Measurements from ENCODE around the gene TRIM41.

The TRIM41 gene

DNA sequence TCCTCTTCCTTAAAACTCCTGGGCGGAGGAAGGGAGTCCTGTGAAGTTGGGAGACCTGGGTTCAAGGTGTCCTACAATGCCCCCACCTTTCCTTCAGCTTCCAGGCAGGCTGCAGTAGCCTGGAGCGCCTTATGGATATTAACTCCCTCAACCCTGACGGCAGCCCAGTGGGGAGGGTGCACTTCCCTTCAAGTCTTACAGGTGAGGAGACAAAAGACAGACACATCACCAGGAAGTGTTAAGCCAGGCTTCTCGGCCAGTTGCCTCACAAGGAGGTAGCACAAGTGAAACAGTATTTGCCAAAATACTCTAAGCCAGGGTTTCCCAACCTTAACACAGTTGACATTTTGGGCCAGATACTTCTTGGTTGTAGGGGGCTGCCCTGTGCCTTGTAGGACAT lies 22.3 kb upstream of the TRIM41 start:
- TF ChIP-seq, protein P1, sequence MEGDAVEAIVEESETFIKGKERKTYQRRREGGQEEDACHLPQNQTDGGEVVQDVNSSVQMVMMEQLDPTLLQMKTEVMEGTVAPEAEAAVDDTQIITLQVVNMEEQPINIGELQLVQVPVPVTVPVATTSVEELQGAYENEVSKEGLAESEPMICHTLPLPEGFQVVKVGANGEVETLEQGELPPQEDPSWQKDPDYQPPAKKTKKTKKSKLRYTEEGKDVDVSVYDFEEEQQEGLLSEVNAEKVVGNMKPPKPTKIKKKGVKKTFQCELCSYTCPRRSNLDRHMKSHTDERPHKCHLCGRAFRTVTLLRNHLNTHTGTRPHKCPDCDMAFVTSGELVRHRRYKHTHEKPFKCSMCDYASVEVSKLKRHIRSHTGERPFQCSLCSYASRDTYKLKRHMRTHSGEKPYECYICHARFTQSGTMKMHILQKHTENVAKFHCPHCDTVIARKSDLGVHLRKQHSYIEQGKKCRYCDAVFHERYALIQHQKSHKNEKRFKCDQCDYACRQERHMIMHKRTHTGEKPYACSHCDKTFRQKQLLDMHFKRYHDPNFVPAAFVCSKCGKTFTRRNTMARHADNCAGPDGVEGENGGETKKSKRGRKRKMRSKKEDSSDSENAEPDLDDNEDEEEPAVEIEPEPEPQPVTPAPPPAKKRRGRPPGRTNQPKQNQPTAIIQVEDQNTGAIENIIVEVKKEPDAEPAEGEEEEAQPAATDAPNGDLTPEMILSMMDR (IDR thresholded peaks at IDR 0.05; ENCODE audit: low read length, missing control alignments), result no peak
- H3K4me3 ChIP-seq (replicated peaks; ENCODE audit: low read depth, low read length), result no peak overlapping the region

DNA sequence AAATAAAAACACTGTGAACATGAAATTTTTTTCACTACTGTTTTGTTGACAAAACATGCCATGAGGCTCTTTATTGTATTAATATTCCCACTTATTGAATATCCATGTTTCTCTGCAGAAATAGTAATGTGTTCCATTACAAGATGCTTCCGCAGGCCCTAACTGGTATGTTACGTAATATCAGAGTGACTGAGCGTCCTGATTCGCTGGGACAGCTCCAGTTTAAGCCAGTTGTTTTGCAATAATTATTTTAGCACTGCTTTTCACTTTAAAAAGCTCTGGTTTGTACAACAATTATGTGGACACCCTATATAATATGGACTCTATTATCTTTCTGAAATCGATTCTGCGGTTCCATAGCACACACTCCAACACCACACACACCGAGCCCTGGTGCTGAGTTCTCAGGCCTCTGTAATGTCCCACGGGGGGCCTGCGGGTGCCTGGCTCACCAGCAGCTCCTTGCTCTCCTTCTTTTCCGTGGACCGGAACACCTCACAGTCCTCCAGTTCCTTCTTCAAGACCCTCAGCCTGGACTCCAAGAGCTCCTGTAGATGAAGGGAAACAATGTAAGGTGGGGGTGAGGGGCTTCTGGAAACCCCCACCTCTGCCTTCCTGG lies 19.9 kb upstream of the TRIM41 start:
- TF ChIP-seq, protein P1 (IDR thresholded peaks at IDR 0.05; ENCODE audit: low read length, missing control alignments), result no peak
- H3K4me3 ChIP-seq (replicated peaks; ENCODE audit: low read depth, low read length), result no peak overlapping the region

More for the DNA sequence above, 22.3 kb upstream of the TRIM41 start:
- DNase-seq (ENCODE audit: low read depth), result no peak

DNA sequence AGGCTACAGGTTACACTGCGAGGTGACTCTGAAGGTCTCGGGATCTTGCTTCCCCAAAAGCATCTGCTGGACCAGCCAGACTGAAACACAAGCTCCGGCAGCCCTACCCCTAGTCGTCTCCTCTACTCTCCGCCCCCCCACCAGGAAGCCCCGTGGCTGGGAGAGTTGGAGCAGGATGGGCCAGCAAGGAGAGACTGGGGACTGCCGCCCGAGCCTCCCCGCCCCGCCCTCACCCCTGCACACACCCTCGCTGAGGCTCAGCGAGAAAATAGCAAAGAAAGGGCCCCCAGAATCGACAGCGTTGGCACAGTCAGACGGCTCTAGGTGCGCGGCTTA lies 19.3 kb upstream of the TRIM41 start:
- H3K4me3 ChIP-seq (replicated peaks; ENCODE audit: low read depth, low read length), result peak overlapping the region; percentile 50
- TF ChIP-seq, protein P1 (IDR thresholded peaks at IDR 0.05; ENCODE audit: low read length, missing control alignments), result no peak
- no peak for DNase-seq (ENCODE audit: low read depth)

More for the DNA sequence above, 19.9 kb upstream of the TRIM41 start:
- DNase-seq (ENCODE audit: low read depth), result peak; percentile 70

DNA sequence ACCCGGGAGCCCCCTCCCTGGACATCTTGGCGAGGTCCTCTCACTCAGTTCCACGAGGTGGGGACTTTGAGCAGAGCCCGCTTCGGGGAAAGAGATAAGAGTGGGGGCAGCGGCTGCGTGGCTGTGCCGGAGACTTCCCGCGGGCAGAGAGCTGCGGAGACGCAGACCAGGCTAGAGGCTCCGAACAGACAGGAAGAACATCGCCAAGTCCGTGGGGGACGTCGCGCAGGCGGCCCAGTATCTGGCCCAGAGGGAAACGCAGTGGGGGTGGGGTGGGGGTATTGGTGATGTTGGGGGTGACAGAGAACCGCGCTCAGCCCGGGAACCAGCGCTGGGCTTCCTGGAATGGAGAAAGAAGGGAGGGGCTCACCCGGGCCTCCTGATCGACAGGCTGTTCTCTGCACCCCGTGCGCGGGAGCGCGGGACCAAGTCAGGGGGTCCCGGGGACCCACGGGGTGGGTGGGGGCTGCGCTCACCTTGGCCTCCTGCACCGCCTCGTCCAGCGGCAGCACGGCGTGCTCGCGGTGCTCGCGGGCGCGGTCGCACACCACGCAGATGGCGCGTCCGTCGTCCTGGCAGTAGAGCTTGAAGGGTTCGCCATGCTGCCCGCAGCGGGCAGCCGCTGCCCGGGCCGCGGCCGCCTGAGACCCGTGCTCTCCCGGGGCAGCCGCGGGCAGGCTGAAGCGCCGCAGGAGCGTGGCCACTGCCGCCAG lies 18.8 kb upstream of the TRIM41 start:
- no peak for DNase-seq (ENCODE audit: low read depth)
- peak overlapping the region; percentile 50 for H3K4me3 ChIP-seq (replicated peaks; ENCODE audit: low read depth, low read length)
- TF ChIP-seq, protein P1 (IDR thresholded peaks at IDR 0.05; ENCODE audit: low read length, missing control alignments), result no peak

DNA sequence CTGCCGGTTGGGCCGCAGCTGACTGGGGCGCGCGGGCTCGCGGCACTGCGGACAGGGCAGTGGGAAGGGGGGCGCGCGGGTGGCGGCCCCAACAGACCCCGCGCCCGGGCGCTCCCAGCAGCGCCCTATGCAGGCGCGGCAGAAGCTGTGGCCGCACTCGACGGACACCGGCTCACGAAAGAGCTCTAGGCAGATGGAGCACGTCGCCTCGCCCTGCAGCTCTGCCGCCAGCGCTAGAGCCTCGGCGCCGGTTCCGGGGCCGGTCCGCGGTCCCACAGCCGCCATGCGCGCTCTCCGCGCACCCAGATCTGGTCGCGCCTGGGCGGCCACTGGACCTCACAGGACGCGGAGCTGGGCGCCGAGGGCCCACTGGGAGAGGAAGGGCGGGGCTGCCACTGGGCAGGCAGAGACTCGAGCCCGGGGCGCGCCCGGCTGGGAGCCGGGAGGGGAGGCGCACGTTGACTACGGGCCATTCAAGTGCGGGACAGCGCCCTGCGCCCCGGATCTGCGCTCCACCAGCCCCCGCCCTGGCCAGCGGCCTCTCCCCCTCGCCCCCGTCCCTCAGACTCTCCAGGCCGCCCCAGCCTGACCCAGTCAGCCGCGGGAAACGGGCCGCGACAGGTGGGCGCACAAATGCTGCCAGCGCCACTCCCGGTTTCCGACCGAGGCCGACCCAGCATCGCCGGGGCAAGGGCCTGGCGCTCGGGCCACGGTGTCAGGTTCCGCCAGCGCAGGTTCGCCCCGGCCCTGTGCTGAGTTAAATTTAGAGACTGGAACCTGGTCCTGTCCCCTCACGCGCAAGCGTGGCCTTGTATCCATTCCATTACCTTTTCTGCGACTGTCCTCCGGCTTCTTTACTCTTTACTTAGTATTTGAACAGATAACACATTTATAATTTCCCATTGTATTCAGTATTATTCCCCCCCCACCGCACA lies 18.0 kb upstream of the TRIM41 start, which contains the start of gene TRIM7:
Gene TRIM7 (minus strand): TSS at position 371 of the 935 bp plus-strand sequence. CDS start 86 bp downstream, at position 285.
- no peak for DNase-seq (ENCODE audit: low read depth)
- TF ChIP-seq, protein P1 (IDR thresholded peaks at IDR 0.05; ENCODE audit: low read length, missing control alignments), result no peak
- H3K4me3 ChIP-seq (replicated peaks; ENCODE audit: low read depth, low read length), result peak within 1 kb of the TSS; percentile 50

DNA sequence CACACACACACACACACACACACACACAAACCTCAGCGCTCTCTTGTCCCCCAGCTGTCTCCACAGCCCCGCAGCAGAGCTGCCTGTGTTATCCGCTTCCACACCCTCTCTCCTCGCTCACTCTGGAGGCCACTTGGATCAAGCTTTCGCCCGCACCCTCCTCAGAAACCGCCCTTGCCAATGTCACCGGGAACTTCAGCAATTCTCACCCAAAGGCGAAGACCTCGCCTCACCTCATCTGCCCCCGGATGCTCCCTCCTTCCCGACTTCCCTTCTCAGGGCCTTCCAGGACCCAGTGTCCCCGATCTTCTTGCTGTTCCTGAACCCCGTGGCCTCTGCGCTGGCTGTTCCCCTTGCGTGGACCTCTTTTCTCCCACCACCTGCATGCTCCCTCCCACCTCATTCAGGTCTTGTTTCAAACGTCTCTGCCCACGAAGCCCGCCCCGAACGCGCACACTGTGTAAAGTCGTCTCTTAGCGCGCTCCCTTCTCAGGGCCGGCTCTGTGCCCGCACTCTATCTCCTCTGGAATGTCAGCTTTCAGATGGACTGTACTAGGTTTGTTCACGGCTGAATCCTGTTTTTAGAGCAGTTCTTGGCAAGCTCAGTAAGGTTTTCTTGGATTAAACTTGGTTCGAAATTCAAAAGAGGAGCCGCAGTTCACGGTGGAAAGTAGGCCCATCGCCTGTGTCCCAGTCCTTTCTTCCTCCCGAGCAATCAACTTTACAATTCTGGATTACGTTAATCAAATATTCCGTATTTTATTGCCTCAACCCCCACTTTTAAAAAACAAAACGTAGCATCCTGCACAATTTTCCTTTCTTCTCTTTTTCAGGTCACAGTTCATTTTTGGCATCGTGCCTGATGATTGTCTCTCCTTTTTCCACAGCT lies 17.1 kb upstream of the TRIM41 start:
- TF ChIP-seq, protein P1 (IDR thresholded peaks at IDR 0.05; ENCODE audit: low read length, missing control alignments), result no peak

More for the DNA sequence above, 17.1 kb upstream of the TRIM41 start:
- DNase-seq (ENCODE audit: low read depth), result peak; percentile 41
- H3K4me3 ChIP-seq (replicated peaks; ENCODE audit: low read depth, low read length), result peak overlapping the region; percentile 50

All from fibroblast of pulmonary artery (primary cell).